SK-N-SH treated with all-trans-retinoic acid at 6 μM for 48 hours (cell line): Measurements from ENCODE around the gene RPS19BP1.

ENCODE experiments used
- ARNTL ChIP-seq: fragments of 450-650 bp; formaldehyde crosslinking; IDR thresholded peaks from 2 replicates; pipeline ENCODE4 v1.5.0; 2020; ENCODE audit warnings: low read depth, mild to moderate bottlenecking, moderate library complexity, borderline replicate concordance
- BACH2 ChIP-seq: fragments of 250-450 bp; sonication (Bioruptor Pico); IDR thresholded peaks from 2 replicates; pipeline ENCODE4 v1.9.0; 2021; ENCODE audit warnings: mild to moderate bottlenecking, borderline replicate concordance
- CREB5 ChIP-seq: fragments of 250-450 bp; sonication (Bioruptor Pico); IDR thresholded peaks from 2 replicates; pipeline ENCODE4 v1.5.1; 2020; ENCODE audit warnings: low read depth, mild to moderate bottlenecking, moderate library complexity
- CSDC2 ChIP-seq: fragments of 250-450 bp; sonication (Bioruptor Pico); IDR thresholded peaks from 2 replicates; pipeline ENCODE4 v1.5.0; 2020; ENCODE audit warnings: mild to moderate bottlenecking, moderate library complexity
- POU6F1 ChIP-seq: fragments of 250-450 bp; sonication (Bioruptor Pico); IDR thresholded peaks from 2 replicates; pipeline ENCODE4 v1.8.0; 2021; ENCODE audit warnings: low read depth, mild to moderate bottlenecking, moderate library complexity, borderline replicate concordance
- TCF4 ChIP-seq: fragments of 250-450 bp; sonication (Bioruptor Pico); IDR thresholded peaks from 2 replicates; pipeline ENCODE4 v1.8.0; 2021; ENCODE audit warnings: mild to moderate bottlenecking, moderate library complexity, borderline replicate concordance
- TOX ChIP-seq: fragments of 250-450 bp; sonication (Bioruptor Pico); IDR thresholded peaks from 2 replicates; pipeline ENCODE4 v1.8.0; 2021; ENCODE audit warnings: mild to moderate bottlenecking, moderate library complexity, borderline replicate concordance
- ZC3H10 ChIP-seq: fragments of 250-450 bp; sonication (Bioruptor Pico); IDR thresholded peaks from 2 replicates; pipeline ENCODE4 v1.5.1; 2021; ENCODE audit warnings: mild to moderate bottlenecking, moderate library complexity

GRCh38 chr22:39488563-39489083 lies 43.9 kb downstream of the RPS19BP1 start:
- TF ChIP-seq CREB5 (CRISPR knock-in tag) (no peak), CSDC2 (CRISPR knock-in tag) (no peak), TCF4 (CRISPR knock-in tag) (no peak), ARNTL (no peak), BACH2 (CRISPR knock-in tag) (no peak), POU6F1 (no peak), ZC3H10 (CRISPR knock-in tag) (no peak), TOX (CRISPR knock-in tag) (no peak)
